ENCODE data around the gene MOB1A. TPM values are rescaled to one million over a fixed set of nuclear protein-coding genes. Genes with fewer than 3 reads are reported as not detected.

The MOB1A gene
- total and polyA plus RNA-seq, 2 of the 8 experiments (the other 6 are each of a cell fraction or from before 2014, with no cell fraction given) = 21.6 to 91.7 TPM

DNA sequence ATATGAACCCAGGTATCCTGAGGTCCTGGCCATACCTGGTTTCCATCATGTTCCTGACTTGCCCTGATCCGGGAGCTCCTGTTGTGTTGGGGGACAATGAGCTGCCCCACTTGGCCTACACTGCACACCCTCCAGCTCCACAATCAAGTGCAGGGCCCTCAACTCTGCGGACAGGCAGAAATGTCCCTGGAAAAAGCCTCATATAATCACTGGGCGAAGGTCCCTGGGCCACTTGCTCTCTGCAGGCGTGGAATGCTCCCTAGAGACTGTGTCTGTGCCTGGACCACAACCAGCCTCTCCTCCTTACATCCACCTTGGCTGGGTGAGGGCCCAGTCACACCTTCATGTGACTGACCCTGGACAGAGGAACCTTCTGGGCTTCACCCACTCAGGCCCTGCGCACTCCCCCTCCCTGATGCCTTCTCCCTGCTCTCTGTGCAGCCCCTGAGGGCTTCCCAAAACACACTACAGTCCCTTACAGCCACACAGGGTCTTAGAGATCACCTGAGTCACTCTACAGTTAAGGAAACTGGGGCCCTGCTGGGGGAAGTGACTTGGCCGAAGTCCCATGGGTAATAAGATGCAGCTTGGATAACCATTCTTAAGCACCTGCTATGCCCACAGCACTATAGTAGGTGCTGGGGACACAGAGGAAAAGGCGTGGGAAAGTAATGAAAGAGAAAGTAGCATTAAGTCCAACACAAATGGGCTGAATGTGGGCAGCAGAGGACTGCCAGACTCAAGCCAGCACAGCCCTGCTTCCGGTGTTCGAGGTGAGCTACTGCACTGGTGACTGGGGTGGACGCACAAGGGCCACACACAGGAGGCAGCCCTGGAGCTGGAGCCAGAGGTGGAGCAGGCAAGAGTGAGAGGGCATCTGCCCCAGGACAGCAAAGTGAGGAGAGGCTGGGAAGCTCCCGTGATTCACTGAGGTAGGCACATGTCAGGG is 40.8 kb downstream of the MOB1A start (continued):
- TF ChIP-seq SAP30 (IDR thresholded peaks at IDR 0.05; ENCODE audit: insufficient read depth, insufficient replicate concordance, low read length) (no peak), CBX5 (IDR thresholded peaks at IDR 0.05; ENCODE audit: low read depth, low read length) (no peak), TBP (IDR thresholded peaks at IDR 0.05; ENCODE audit: low read depth, low read length) (no peak), SIN3A (conservative IDR thresholded peaks at IDR 0.05 in 1 of 2, IDR thresholded peaks at IDR 0.05 in 1 of 2; ENCODE audit: low read depth in 1 of 2, low read length in 2 of 2) (no peak), TAF7 (optimal IDR thresholded peaks at IDR 0.05; ENCODE audit: borderline replicate concordance, low read depth, low read length) (no peak), RBBP5 (IDR thresholded peaks at IDR 0.05; ENCODE audit: borderline replicate concordance, low read depth, low read length) (no peak), CBX8 (IDR thresholded peaks at IDR 0.05; ENCODE audit: borderline replicate concordance, low read depth, low read length) (no peak), SP2 (IDR thresholded peaks at IDR 0.05; ENCODE audit: low read length) (no peak), NRF1 (IDR thresholded peaks at IDR 0.05; ENCODE audit: low read depth, low read length) (no peak)

Data from H1 (cell line).